ENCODE results near the gene ARMCX1.

Gene ARMCX1

DNA sequence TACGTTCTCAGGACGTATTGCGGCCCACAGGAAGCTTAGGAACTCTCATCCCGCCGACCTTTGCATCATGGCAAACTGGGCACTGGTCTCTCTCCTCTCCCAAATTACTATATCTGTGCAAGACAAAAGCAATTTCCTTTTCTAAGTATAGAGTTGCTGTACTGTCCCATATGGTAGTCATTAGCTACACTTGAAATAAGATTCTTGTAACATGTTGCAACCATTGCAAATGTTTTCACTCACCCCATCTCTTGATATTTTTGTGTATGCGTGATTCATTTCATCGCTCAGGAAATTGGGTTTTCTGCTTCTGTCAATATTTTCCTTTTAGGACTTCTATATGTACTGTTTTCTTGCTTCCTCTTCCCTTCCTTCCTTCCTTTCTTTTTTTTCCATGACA is 51.7 kb downstream of the ARMCX1 start:
- H3K27me3 ChIP-seq (ENCODE audit: control insufficient read depth, insufficient read depth, low read length), result peaks cover 11% of the 10 kb centered on the region
- no peaks in the 10 kb centered on the region for H3K4me1 ChIP-seq (ENCODE audit: control insufficient read depth, insufficient read depth, low read length)
- no peaks in the 10 kb centered on the region for H3K36me3 ChIP-seq (ENCODE audit: insufficient read depth, low read length)
- H3K9ac ChIP-seq (ENCODE audit: low read depth, low read length), result no peak overlapping the region
- H3K9me3 ChIP-seq (replicated peaks; ENCODE audit: low read length), result no peaks in the 10 kb centered on the region
- no peak overlapping the region for H3K4me3 ChIP-seq (ENCODE audit: low read length)
- no peak overlapping the region for H3K4me2 ChIP-seq (ENCODE audit: low read length)

All from skeletal muscle satellite cell (primary cell).